Inferior parietal cortex (tissue), 1 donor: ENCODE measurements around the gene ZFAND5.
A peak's percentile ranks its signal among the peaks of the same experiment; 100 is the strongest.

Source experiments
- DNase-seq: peaks from one replicate; pipeline ENCODE4 v3.0.0-alpha.2; 2016; ENCODE audit errors: extremely low spot score

Gene ZFAND5

DNA sequence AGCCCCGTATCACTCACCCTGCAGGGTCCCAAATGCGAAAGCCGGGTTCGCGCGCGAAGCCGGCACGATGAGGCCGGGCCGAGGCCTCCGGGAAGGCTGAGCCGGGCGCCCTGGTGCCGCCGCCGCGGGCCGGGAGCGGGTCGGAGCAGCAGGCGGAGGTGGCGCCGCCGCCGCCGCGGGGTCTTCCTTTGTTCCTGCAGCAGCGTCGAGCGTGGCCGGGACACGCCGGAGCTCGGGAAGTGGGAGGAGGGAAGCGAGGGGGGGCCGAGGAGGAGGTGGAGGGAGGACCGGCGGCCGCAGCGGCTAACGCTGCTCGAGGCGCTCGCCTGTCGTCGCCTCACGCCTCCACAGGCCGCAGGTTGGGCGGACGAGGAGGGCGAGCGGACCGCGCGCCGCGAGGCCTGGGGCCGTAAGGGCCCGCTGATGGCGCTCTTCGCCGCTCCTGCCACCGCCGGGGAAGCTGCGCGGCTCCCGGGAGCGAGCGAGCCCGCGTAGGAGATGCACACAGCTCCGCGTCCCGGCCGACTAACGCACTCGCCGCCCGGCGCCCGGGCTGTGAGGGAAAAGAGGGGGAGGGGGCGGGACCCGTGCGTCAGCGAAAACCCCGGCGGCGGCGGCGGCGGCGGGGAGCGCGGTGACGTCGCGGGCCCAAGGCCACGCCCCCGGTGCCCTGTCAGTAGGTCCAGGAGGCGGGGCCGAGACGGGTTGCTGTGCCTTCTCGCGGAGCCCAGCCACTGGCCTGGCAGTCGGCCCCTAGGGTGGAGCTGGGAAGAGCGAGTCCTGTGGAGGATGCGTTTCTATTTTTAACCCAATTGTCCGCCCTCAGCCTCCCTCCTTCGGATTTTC is at the start of gene ZFAND5:
TSS of gene ZFAND5 (minus strand) at position 530 of the 846 bp plus-strand sequence. CDS start 4,430 bp downstream, outside the sequence.
- peak; percentile 95 for DNase-seq

GRCh38 chr9:72412483-72413040 is 47.6 kb upstream of the ZFAND5 start:
- DNase-seq, result no peak

DNA sequence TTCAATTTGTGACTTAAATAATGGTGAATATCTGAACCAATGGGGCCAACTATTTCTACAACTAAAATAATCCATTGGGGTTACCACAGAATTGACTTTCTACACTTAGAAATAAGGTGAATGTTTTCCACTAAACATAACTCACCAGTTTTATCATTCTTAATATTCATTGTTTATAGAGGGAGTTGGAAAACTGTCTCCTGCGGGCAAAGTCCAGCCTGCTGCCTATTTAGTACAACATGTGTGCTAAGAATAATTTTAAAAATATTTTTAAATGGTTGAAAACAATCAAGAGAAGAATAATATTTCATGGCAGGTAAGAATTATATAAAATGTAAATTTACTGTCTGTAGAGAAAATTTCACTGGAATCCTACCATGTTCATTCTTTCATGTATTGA is 45.2 kb upstream of the ZFAND5 start:
- DNase-seq, result no peak

- no peak for DNase-seq
Observed at GRCh38 chr9:72407114-72407513, 42.1 kb upstream of the ZFAND5 start.

- DNase-seq, result no peak
Observed at GRCh38 chr9:72402744-72403143, 37.7 kb upstream of the ZFAND5 start.

DNA sequence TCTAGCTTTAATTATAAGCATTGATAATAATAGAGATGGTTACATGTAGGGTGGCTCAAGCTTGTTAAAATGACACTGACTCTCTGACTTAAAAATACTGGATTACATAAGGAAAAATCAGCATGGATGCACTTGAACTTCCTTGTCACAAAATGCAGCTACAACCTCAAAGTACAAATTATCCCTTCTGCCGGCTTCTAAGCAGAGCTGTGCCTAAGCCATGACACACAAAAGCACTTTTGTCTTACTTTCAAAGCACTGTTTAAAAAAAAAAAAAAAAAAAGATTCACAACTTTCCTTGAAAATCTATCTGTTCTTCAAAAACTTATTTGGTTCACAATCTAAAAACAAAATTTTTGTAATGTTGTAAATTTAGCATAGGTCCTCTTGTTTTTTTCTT is 36.4 kb upstream of the ZFAND5 start:
- no peak for DNase-seq

GRCh38 chr9:72400866-72401265 is 35.9 kb upstream of the ZFAND5 start:
- DNase-seq, result no peak

GRCh38 chr9:72399391-72399790 is 34.4 kb upstream of the ZFAND5 start:
- DNase-seq, result no peak

GRCh38 chr9:72396247-72397091 is 31.5 kb upstream of the ZFAND5 start:
- DNase-seq, result no peak

DNA sequence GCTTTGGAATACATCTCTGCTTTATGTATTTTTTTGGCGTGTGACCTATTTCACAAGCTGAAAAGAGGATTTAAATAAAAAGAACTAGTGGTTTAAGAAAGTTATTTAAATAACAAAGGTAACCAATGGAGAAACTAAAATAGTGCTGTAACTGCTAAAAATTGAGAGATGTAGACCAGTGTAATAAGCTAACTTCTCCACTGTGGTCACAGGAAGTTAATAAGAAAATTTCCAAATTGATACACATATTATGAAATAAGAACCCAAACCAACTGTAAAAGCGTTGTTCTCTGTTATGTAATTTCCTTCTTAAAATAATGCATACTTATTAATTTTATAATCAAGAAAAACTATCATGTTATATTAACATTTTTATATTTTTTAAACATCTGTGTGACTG is 29.1 kb upstream of the ZFAND5 start:
- DNase-seq, result no peak

GRCh38 chr9:72390907-72391306 is 25.9 kb upstream of the ZFAND5 start:
- no peak for DNase-seq

DNA sequence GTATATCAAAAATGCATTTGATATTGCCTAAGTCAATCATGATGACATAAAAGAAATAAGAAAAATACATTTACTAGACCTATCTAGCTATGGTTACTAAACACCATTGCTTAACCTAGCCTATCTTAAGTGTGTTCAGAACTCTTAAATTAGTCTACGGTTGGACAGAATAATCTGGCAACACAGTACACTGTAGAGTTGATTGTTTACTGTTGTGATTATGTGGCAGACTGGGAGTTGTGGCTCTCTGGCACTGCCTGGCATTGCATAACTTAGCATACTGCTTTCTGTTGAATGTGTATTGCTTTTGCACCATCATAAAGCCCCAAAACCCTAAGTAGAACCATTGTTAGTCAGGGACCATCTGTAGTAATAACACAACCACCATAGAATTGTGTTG is 21.2 kb upstream of the ZFAND5 start:
- DNase-seq, result no peak

DNA sequence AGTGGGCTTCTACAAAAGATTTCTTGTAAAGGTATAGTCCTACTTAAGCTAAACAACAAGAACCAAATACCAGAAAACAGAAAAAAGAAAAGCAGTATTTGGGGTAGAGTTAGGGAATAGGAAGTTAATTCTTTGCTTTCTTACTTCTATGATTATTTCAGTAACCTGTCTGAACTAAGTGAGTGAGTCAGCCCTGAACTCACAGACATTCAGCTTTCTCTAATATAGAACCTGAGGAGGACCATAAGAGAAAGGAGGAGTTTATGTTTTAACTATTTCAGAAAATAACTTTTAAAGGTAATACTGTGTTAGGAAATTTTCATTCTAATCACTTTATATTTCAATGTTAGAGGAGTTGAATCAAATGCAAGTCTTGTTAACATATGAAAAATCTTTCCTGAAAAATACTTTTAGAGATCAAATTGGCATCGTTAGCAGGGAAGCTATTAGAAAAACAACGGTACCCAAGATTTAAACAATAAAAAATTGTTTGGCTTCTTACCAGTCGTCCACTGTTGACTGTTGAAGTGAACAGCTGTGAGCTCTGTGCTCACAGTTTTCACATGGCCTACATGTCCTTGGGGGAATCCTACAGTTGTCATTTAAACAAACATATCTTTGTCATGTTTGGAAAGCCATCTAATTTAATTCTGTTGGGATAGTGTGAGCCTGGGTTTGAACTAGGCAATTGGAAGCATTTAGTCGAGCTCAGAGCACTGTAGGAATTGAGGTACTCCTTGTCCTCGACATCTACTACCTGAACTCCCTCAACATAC is 19.9 kb upstream of the ZFAND5 start:
- DNase-seq, result no peak

- no peak for DNase-seq
Observed at GRCh38 chr9:72383978-72384709, 19.1 kb upstream of the ZFAND5 start.

DNA sequence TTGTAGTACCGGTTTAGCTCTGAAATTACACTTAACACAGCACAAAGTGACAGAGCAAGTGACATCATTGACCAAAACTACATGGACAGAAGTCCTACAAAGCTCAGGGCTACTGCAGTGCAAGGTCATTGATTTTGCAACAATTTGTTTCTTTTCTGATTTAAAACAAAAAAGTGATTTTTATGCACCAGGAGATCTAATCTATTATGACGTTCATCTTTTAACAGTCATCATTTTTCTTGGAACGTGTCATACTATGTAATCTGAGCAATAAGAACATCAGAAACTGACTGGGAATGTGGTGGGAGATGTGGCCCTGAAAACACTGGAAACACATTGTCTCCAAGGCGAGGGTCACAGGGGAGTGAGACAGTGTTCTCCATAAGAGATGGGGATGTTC is 17.4 kb upstream of the ZFAND5 start:
- DNase-seq, result no peak

DNA sequence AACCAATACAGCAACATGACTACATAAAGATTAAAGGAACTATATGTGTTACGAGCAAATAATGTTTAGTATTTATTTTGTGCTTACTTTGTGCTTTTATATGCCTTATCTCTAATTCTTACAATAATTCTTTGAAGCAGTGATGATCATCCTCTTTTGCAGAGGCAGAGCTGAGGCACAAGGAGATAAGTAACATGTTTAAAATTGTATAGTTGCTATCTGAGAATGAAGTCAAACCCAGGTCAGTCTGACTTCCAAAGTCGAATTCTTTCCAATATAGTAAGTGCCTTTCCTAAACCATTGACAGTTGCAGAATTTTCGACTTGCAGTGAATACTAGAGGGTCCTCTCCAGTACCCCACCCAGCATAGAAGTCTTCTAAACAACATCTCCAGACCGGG is 12.0 kb upstream of the ZFAND5 start:
- DNase-seq, result no peak

DNA sequence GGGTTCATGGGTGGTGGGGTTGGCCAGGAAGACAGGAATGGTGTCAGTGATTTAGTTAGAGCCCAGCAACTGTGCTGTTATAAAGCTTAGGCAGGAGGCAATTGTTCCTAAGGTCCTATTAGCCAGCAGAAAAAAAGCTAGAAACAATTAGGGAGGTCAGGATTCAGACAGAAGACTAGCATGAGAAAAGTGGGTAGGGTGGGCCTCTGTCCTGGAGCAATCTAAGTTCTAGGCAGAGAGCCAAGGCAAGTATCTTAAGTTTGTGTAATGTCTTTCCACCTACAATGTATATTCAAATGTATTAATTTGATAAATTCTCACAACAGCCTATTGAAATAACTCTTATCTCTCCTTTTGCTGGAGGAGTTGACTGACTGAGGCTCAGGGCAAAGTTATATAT is 6.1 kb upstream of the ZFAND5 start:
- DNase-seq, result no peak

DNA sequence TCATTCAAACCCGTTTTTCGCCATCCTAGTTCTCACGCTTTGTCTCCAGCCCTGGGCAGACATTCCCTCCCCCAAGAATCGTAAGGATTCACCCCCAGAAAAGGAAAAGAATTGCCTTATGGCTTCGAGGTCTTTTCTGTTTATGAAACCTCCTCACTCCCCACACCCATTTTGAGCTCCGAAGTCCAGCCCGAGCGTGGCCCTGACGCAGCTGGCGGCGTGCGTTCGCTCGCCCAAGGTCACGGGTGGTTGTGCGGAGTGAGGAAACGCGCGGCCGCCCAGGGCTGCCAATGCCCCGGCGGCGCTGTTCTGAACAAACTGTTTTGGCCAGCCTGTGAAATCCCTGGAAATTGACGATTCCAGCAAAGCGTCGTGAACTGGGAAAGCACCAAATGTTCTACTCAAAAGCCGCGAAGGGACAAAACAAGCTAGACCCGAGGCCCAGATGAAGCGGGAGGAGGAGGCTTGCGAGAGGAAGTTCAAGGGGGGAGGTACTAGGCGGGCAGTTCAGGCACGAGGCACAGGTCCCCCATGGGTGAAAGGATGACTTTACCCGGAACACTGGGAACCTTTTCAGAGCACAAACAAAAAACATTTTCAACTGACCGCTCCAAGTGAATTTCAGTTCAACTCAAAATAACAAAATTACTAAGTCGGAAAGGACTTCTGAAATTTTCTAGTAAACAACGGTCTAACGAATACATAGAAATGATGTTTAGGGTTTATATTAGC is 683 bp upstream of the ZFAND5 start:
- DNase-seq, result peak; percentile 82

GRCh38 chr9:72363908-72364678 is 915 bp downstream of the ZFAND5 start:
- peak; percentile 49 for DNase-seq

DNA sequence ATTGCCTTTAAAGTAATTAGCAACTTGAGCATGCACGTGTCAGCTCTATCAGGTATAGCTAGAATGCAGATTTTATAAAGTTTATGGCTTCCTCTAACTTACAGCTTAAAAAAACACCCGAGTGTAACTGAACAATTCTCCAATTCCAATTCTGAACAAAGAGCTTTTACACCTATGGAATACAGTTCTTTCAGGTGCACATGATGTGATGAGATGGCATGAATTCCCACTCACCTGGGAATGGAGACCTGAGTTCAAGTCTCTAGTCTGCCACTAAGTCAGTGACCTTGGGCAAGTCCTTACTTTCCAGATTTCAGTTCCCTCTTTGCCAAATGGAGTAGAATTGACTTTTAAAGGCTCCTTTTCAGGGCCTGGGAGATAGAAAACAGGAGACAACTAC is 1.8 kb downstream of the ZFAND5 start:
- DNase-seq, result peak; percentile 63
